Measurements from ENCODE around the gene PRRX2. TPM values are rescaled to one million over a fixed set of nuclear protein-coding genes. Genes with fewer than 3 reads are reported as not detected.

Gene PRRX2
- total and polyA plus RNA-seq, 2 experiments from 2014 or later: 5.8 to 8.3 TPM

GRCh38 chr9:129633207-129633606 is 32.2 kb upstream of the PRRX2 start (continued):
- TF ChIP-seq NANOG (IDR thresholded peaks at IDR 0.05; ENCODE audit: borderline replicate concordance) (no peak), REST (IDR thresholded peaks at IDR 0.05; ENCODE audit: unreplicated experiment) (no peak), JUNB (IDR thresholded peaks at IDR 0.05; ENCODE audit: unreplicated experiment) (no peak), STAT1 (IDR thresholded peaks at IDR 0.05; ENCODE audit: unreplicated experiment) (no peak), CREB1 (CRISPR knock-in tag; IDR thresholded peaks at IDR 0.05; ENCODE audit: low read depth) (no peak), POLR2AphosphoS5 (IDR thresholded peaks at IDR 0.05; ENCODE audit: low read depth) (no peak), ZNF331 (CRISPR knock-in tag; IDR thresholded peaks at IDR 0.05; ENCODE audit: low read depth) (no peak), EZH2 (IDR thresholded peaks at IDR 0.05; ENCODE audit: low read depth, unreplicated experiment) (no peak), ZNF114 (CRISPR knock-in tag; IDR thresholded peaks at IDR 0.05) (no peak), EZH2phosphoT487 (IDR thresholded peaks at IDR 0.05; ENCODE audit: unreplicated experiment) (no peak)

GRCh38 chr9:129633848-129634247 is 31.6 kb upstream of the PRRX2 start:
- Mint-ChIP-seq H3K9me3 (no peaks in the 10 kb centered on the region), H3K27ac (no peak overlapping the region), H3K36me3 (ENCODE audit: low read depth) (peaks cover 51% of the 10 kb centered on the region), H3K4me1 (peaks cover 21% of the 10 kb centered on the region), H3K4me3 (no peak overlapping the region), H3K27me3 (ENCODE audit: insufficient read depth, low read depth, poor library complexity) (peaks cover 16% of the 10 kb centered on the region)
- Histone ChIP-seq H3K27me3 (ENCODE audit: insufficient read depth) (no peaks in the 10 kb centered on the region), H3K36me3 (ENCODE audit: insufficient read depth) (no peaks in the 10 kb centered on the region; the same call in 1 of the 2 replicates), H3K79me2 (replicated peaks; ENCODE audit: insufficient read depth) (peaks cover 51% of the 10 kb centered on the region), H3K27ac (ENCODE audit: low read depth) (no peak overlapping the region), H3K4me2 (no peak overlapping the region), H3K9me2 (ENCODE audit: insufficient read depth) (no peaks in the 10 kb centered on the region), H4K20me1 (replicated peaks; ENCODE audit: insufficient read depth) (peaks cover 58% of the 10 kb centered on the region), H3F3A (replicated peaks; ENCODE audit: low read depth) (no peaks in the 10 kb centered on the region; the same call in 1 of the 2 replicates), H2AFZ (no peak overlapping the region), H3K4me1 (ENCODE audit: insufficient read depth) (no peaks in the 10 kb centered on the region), H3K4me3 (no peak overlapping the region)
- ATAC-seq (no peak), DNase-seq (ENCODE audit: low spot score) (no peak)
- TF ChIP-seq NANOG (IDR thresholded peaks at IDR 0.05; ENCODE audit: borderline replicate concordance) (no peak), EZH2 (IDR thresholded peaks at IDR 0.05; ENCODE audit: low read depth, unreplicated experiment) (no peak), ZNF331 (CRISPR knock-in tag; IDR thresholded peaks at IDR 0.05; ENCODE audit: low read depth) (no peak), JUNB (IDR thresholded peaks at IDR 0.05; ENCODE audit: unreplicated experiment) (no peak), ZNF462 (CRISPR knock-in tag; IDR thresholded peaks at IDR 0.05) (no peak), REST (IDR thresholded peaks at IDR 0.05; ENCODE audit: unreplicated experiment) (no peak), EZH2phosphoT487 (IDR thresholded peaks at IDR 0.05; ENCODE audit: unreplicated experiment) (no peak)

Measured in GM23338 (cell line).